Trophoblast cell (in vitro differentiated cells and primary cell): Measurements from ENCODE around the gene CLTB.
A peak's percentile ranks its signal among the peaks of the same experiment; 100 is the strongest.
"Not testable (repeated sequence)": the region's sequence is repeated elsewhere in the genome, so short reads cannot be mapped to it uniquely, and the experiment has no call there.

Source experiments
- DNase-seq, 2 donors: peaks; one replicate each; pipeline ENCODE4 v3.0.0-alpha.2; 2016
- H2AFZ ChIP-seq: 2 replicates; pipeline ENCODE4 v1.6.1; 2013; ENCODE audit warnings: low read length, moderate library complexity, mild to moderate bottlenecking; ENCODE audit not compliant: insufficient read depth, poor library complexity
- H2AK5ac ChIP-seq: 2 replicates; pipeline ENCODE4 v1.6.1; 2013; ENCODE audit warnings: mild to moderate bottlenecking, low read length
- H2BK120ac ChIP-seq: 2 replicates; pipeline ENCODE4 v1.6.1; 2013; ENCODE audit warnings: low read length, mild to moderate bottlenecking, moderate library complexity; ENCODE audit not compliant: insufficient read depth, poor library complexity
- H2BK12ac ChIP-seq: 2 replicates; pipeline ENCODE4 v1.6.1; 2013; ENCODE audit warnings: mild to moderate bottlenecking, low read length, moderate library complexity
- H2BK5ac ChIP-seq: 2 replicates; pipeline ENCODE4 v1.6.1; 2013; ENCODE audit warnings: low read length, low read depth, moderate library complexity, mild to moderate bottlenecking; ENCODE audit not compliant: poor library complexity
- H3K14ac ChIP-seq: 2 replicates; pipeline ENCODE4 v1.6.1; 2013; ENCODE audit warnings: mild to moderate bottlenecking, low read length
- H3K18ac ChIP-seq: 2 replicates; pipeline ENCODE4 v1.6.1; 2013; ENCODE audit warnings: mild to moderate bottlenecking, low read length
- H3K23ac ChIP-seq: 2 replicates; pipeline ENCODE4 v1.6.1; 2013; ENCODE audit warnings: low read length
- H3K27ac ChIP-seq: 2 replicates; pipeline ENCODE4 v1.5.1; 2013; ENCODE audit warnings: low read depth, mild to moderate bottlenecking, inconsistent platforms, low read length, moderate library complexity
- H3K27me3 ChIP-seq: 2 replicates; pipeline ENCODE4 v1.6.1; 2013; ENCODE audit warnings: inconsistent platforms, mild to moderate bottlenecking, low read length, moderate library complexity; ENCODE audit not compliant: insufficient read depth
- H3K36me3 ChIP-seq, 2 experiments: 1 replicate in 1 of 2; 2 replicates in 1 of 2; pipeline ENCODE4 v1.6.1; 2013; ENCODE audit warnings: low read length in 2 of 2, mild to moderate bottlenecking in 2 of 2, moderate library complexity in 1 of 2; ENCODE audit not compliant: insufficient read depth in 2 of 2, control insufficient read depth in 1 of 2
- H3K4ac ChIP-seq: 2 replicates; pipeline ENCODE4 v1.6.1; 2013; ENCODE audit warnings: low read depth, mild to moderate bottlenecking, low read length, moderate library complexity
- H3K4me1 ChIP-seq, 2 experiments: 1 replicate in 1 of 2; 2 replicates in 1 of 2; pipeline ENCODE4 v1.6.1; 2013; ENCODE audit warnings: low read length in 2 of 2, mild to moderate bottlenecking in 2 of 2, moderate library complexity in 1 of 2; ENCODE audit not compliant: insufficient read depth in 2 of 2, control insufficient read depth in 1 of 2
- H3K4me2 ChIP-seq: 2 replicates; pipeline ENCODE4 v1.6.1; 2013; ENCODE audit warnings: inconsistent platforms, mild to moderate bottlenecking, low read length, moderate library complexity
- H3K4me3 ChIP-seq: 2 replicates; pipeline ENCODE4 v1.5.1; 2013; ENCODE audit warnings: mild to moderate bottlenecking, low read depth, low read length, inconsistent platforms
- H3K79me1 ChIP-seq: one replicate; pipeline ENCODE4 v1.6.1; 2013; ENCODE audit warnings: low read length
- H3K79me2 ChIP-seq: 2 replicates; pipeline ENCODE4 v1.6.1; 2013; ENCODE audit warnings: low read length, mild to moderate bottlenecking; ENCODE audit not compliant: control insufficient read depth, insufficient read depth, poor library complexity
- H3K9ac ChIP-seq: 2 replicates; pipeline ENCODE4 v1.6.1; 2013; ENCODE audit warnings: mild to moderate bottlenecking, low read length
- H3K9me3 ChIP-seq: 2 replicates; pipeline ENCODE4 v1.6.1; 2013; ENCODE audit warnings: low read depth, mild to moderate bottlenecking, control low read depth, inconsistent platforms, low read length; ENCODE audit not compliant: insufficient read depth
- H4K12ac ChIP-seq: 2 replicates; pipeline ENCODE4 v1.6.1; 2013; ENCODE audit warnings: low read depth, mild to moderate bottlenecking, low read length, moderate library complexity
- H4K8ac ChIP-seq: 2 replicates; pipeline ENCODE4 v1.6.1; 2013; ENCODE audit warnings: low read depth, mild to moderate bottlenecking, low read length, moderate library complexity
- H4K91ac ChIP-seq: one replicate; pipeline ENCODE4 v1.6.1; 2013; ENCODE audit warnings: low read depth, mild to moderate bottlenecking, low read length, moderate library complexity
- WGBS: extraction: QIAGEN DNeasy Blood & Tissue Kit; methylation state at CpG from one replicate; pipeline ENCODE4 v1.1.7; 2013; ENCODE audit warnings: missing lambda C conversion rate; ENCODE audit not compliant: insufficient read length, insufficient coverage; ENCODE audit errors: extremely low coverage; 5-methylcytosine and 5-hydroxymethylcytosine counted together

Gene CLTB

GRCh38 chr5:176446884-176447590, 30.7 kb upstream of the CLTB start:
- Histone ChIP-seq H2AK5ac (peak overlapping the region; percentile 38), H3K9ac (peak overlapping the region; percentile 25), H3K4me3 (peak overlapping the region; percentile 70), H4K12ac (peak overlapping the region; percentile 90), H3K4me1 (no peaks in the 10 kb centered on the region), H3K4me2 (peak overlapping the region; percentile 72), H4K91ac (peak overlapping the region; percentile 90), H3K27ac (peak overlapping the region; percentile 94), H4K8ac (peak overlapping the region; percentile 91), H3K23ac (no peak overlapping the region), H3K36me3 (peaks cover 0 to 1% of the 10 kb centered on the region in 2 experiments), H2BK5ac (peak overlapping the region; percentile 83), H3K9me3 (peaks cover 2% of the 10 kb centered on the region), H3K14ac (peak overlapping the region; percentile 95), H2BK120ac (peak overlapping the region; percentile 80), H3K79me2 (peaks cover 20% of the 10 kb centered on the region), H3K4ac (peak overlapping the region; percentile 78), H3K27me3 (no peaks in the 10 kb centered on the region), H3K79me1 (peaks cover 15% of the 10 kb centered on the region), H2BK12ac (no peak overlapping the region), H2AFZ (peak overlapping the region; percentile 79), H3K18ac (peak overlapping the region; percentile 83)
- DNase-seq, result no peak
- no CpG with 5 or more reads among the region's 27 CpGs for WGBS

GRCh38 chr5:176446028-176446665, 29.8 kb upstream of the CLTB start:
- Histone ChIP-seq H3K79me1 (peaks cover 15% of the 10 kb centered on the region), H4K8ac (no peak overlapping the region), H3K9ac (no peak overlapping the region), H2AK5ac (no peak overlapping the region), H3K4me3 (no peak overlapping the region), H3K9me3 (peaks cover 2% of the 10 kb centered on the region), H3K23ac (no peak overlapping the region), H3K4ac (no peak overlapping the region), H3K18ac (no peak overlapping the region), H2BK12ac (no peak overlapping the region), H3K36me3 (no peaks in the 10 kb centered on the region), H3K79me2 (peaks cover 20% of the 10 kb centered on the region), H4K91ac (no peak overlapping the region), H3K27ac (no peak overlapping the region), H2BK5ac (no peak overlapping the region), H3K4me1 (no peaks in the 10 kb centered on the region), H3K27me3 (no peaks in the 10 kb centered on the region), H4K12ac (no peak overlapping the region), H3K14ac (no peak overlapping the region), H2AFZ (no peak overlapping the region), H3K4me2 (no peak overlapping the region), H2BK120ac (no peak overlapping the region)
- WGBS, result no CpG with 5 or more reads among the region's 9 CpGs
- DNase-seq, result no peak

GRCh38 chr5:176444742-176445141, 28.4 kb upstream of the CLTB start:
- Histone ChIP-seq H2BK120ac (no peak overlapping the region), H3K27me3 (no peaks in the 10 kb centered on the region), H3K18ac (no peak overlapping the region), H3K79me2 (peaks cover 18% of the 10 kb centered on the region), H3K36me3 (no peaks in the 10 kb centered on the region), H3K4me1 (no peaks in the 10 kb centered on the region), H4K91ac (no peak overlapping the region), H3K27ac (no peak overlapping the region), H3K14ac (no peak overlapping the region), H3K4ac (no peak overlapping the region), H2BK5ac (no peak overlapping the region), H3K4me3 (no peak overlapping the region), H3K9me3 (peaks cover 2% of the 10 kb centered on the region), H3K9ac (no peak overlapping the region), H3K79me1 (peaks cover 15% of the 10 kb centered on the region), H3K4me2 (no peak overlapping the region), H4K12ac (no peak overlapping the region), H3K23ac (no peak overlapping the region), H4K8ac (no peak overlapping the region), H2AFZ (no peak overlapping the region), H2BK12ac (no peak overlapping the region), H2AK5ac (no peak overlapping the region)
- no peak for DNase-seq
- WGBS, result no CpG with 5 or more reads among the region's 5 CpGs

- H4K12ac ChIP-seq, H2AFZ ChIP-seq, H4K8ac ChIP-seq, H3K14ac ChIP-seq, H3K9ac ChIP-seq, H2BK12ac ChIP-seq, DNase-seq, H3K9me3 ChIP-seq, H2BK5ac ChIP-seq, H3K27me3 ChIP-seq, H3K79me1 ChIP-seq, H2AK5ac ChIP-seq, H3K4me1 ChIP-seq, H4K91ac ChIP-seq, H3K4me3 ChIP-seq, H2BK120ac ChIP-seq, H3K18ac ChIP-seq, H3K4me2 ChIP-seq, H3K27ac ChIP-seq, H3K36me3 ChIP-seq, H3K23ac ChIP-seq, H3K4ac ChIP-seq, H3K79me2 ChIP-seq: not testable (repeated sequence)
- no CpG with 5 or more reads among the region's 4 CpGs for WGBS
Observed at GRCh38 chr5:176442911-176443310, 26.6 kb upstream of the CLTB start.
